Panc1 (cell line): Measurements from ENCODE around the gene HNF4A.

Experiments used
- POLR2AphosphoS5 ChIP-seq: IDR thresholded peaks from 2 replicates; pipeline ENCODE4 v1.6.1; 2012; ENCODE audit warnings: mild to moderate bottlenecking, low read depth, low read length, moderate library complexity
- SIN3A ChIP-seq: IDR thresholded peaks from 2 replicates; pipeline ENCODE4 v1.6.1; 2012; ENCODE audit warnings: low read depth, mild to moderate bottlenecking, low read length, moderate library complexity, borderline replicate concordance; ENCODE audit not compliant: insufficient read depth
- TCF7L2 ChIP-seq: IDR thresholded peaks from 2 replicates; pipeline ENCODE4 v1.6.1; 2011; ENCODE audit warnings: mild to moderate bottlenecking, low read depth, low read length, inconsistent platforms
- TF ChIP-seq, protein P1 (sequence below), 2 experiments: IDR thresholded peaks; 2 replicates each; pipeline ENCODE4 v1.6.1; 2011 to 2012; ENCODE audit warnings: low read depth in 2 of 2, control low read depth in 1 of 2, low read length in 1 of 2, mild to moderate bottlenecking in 1 of 2, moderate library complexity in 1 of 2; ENCODE audit not compliant: insufficient read depth in 1 of 2
- TF ChIP-seq, protein P2 (sequence below): fragments of 450-650 bp; IDR thresholded peaks from 2 replicates; pipeline ENCODE4 v1.5.1; 2017; ENCODE audit warnings: mild to moderate bottlenecking

DNA sequence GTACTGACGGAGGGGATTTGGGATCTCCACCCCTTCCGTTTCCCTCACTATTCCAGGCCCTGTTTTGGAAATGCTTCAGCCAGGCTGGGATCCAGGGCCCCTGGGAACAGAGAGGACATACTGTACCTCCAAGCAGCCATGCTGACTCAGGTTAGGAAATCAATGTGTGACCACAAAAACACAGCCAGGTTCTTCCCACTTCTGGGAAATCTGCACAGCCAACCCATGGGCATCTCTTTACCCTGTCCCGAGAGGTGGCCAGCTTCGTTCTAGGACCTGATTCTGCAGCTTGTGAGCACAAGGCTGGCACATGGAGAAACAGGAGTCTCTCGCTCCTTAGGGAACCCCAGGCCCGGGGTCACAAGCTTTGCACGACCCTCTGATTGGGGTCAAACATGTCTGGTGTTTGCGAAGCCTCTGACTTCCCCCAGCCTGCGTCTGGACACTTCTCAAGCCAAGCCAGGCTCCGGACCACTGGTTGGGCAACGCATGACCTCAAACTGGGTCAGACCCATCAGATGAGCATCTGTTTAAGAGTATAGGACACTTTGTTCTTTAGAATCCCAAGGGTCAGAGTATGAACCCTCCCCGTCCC lies 111.9 kb downstream of the HNF4A start:
- TF ChIP-seq, protein P1, sequence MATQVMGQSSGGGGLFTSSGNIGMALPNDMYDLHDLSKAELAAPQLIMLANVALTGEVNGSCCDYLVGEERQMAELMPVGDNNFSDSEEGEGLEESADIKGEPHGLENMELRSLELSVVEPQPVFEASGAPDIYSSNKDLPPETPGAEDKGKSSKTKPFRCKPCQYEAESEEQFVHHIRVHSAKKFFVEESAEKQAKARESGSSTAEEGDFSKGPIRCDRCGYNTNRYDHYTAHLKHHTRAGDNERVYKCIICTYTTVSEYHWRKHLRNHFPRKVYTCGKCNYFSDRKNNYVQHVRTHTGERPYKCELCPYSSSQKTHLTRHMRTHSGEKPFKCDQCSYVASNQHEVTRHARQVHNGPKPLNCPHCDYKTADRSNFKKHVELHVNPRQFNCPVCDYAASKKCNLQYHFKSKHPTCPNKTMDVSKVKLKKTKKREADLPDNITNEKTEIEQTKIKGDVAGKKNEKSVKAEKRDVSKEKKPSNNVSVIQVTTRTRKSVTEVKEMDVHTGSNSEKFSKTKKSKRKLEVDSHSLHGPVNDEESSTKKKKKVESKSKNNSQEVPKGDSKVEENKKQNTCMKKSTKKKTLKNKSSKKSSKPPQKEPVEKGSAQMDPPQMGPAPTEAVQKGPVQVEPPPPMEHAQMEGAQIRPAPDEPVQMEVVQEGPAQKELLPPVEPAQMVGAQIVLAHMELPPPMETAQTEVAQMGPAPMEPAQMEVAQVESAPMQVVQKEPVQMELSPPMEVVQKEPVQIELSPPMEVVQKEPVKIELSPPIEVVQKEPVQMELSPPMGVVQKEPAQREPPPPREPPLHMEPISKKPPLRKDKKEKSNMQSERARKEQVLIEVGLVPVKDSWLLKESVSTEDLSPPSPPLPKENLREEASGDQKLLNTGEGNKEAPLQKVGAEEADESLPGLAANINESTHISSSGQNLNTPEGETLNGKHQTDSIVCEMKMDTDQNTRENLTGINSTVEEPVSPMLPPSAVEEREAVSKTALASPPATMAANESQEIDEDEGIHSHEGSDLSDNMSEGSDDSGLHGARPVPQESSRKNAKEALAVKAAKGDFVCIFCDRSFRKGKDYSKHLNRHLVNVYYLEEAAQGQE (IDR thresholded peaks at IDR 0.05; ENCODE audit: insufficient read depth in 1 of 2, low read depth in 2 of 2, low read length in 1 of 2) = no peak
- TF ChIP-seq POLR2AphosphoS5 (no peak), SIN3A (no peak), TCF7L2 (no peak)
- TF ChIP-seq, protein P2, sequence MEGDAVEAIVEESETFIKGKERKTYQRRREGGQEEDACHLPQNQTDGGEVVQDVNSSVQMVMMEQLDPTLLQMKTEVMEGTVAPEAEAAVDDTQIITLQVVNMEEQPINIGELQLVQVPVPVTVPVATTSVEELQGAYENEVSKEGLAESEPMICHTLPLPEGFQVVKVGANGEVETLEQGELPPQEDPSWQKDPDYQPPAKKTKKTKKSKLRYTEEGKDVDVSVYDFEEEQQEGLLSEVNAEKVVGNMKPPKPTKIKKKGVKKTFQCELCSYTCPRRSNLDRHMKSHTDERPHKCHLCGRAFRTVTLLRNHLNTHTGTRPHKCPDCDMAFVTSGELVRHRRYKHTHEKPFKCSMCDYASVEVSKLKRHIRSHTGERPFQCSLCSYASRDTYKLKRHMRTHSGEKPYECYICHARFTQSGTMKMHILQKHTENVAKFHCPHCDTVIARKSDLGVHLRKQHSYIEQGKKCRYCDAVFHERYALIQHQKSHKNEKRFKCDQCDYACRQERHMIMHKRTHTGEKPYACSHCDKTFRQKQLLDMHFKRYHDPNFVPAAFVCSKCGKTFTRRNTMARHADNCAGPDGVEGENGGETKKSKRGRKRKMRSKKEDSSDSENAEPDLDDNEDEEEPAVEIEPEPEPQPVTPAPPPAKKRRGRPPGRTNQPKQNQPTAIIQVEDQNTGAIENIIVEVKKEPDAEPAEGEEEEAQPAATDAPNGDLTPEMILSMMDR = no peak
